PFSK-1 (cell line): ENCODE measurements around the gene MSI2.

Source experiments
- POLR2AphosphoS5 ChIP-seq: IDR thresholded peaks from 2 replicates; pipeline ENCODE4 v1.6.1; 2012; ENCODE audit warnings: low read depth, mild to moderate bottlenecking, control low read depth, low read length, moderate library complexity
- REST ChIP-seq, 2 experiments: IDR thresholded peaks; 2 replicates each; pipeline versions ENCODE4 v1.6.1 to v1.8.0; 2011 to 2012; ENCODE audit warnings: low read depth in 2 of 2, low read length in 2 of 2, control low read depth in 1 of 2, inconsistent platforms in 1 of 2, mild to moderate bottlenecking in 1 of 2, moderate library complexity in 1 of 2; ENCODE audit not compliant: insufficient read depth in 1 of 2
- SIN3A ChIP-seq: IDR thresholded peaks from 2 replicates; pipeline ENCODE4 v1.6.1; 2012; ENCODE audit warnings: mild to moderate bottlenecking, low read length, moderate library complexity, borderline replicate concordance; ENCODE audit not compliant: insufficient read depth
- TAF1 ChIP-seq: IDR thresholded peaks from 2 replicates; pipeline ENCODE4 v1.6.1; 2012; ENCODE audit warnings: low read length, control low read depth, borderline replicate concordance; ENCODE audit not compliant: insufficient read depth

GRCh38 chr17:57669671-57670529 lies 413.6 kb downstream of the MSI2 start:
- TF ChIP-seq TAF1: no peak
- TF ChIP-seq POLR2AphosphoS5: no peak
- no peak for TF ChIP-seq REST (IDR thresholded peaks at IDR 0.05; ENCODE audit: insufficient read depth in 1 of 2, low read depth in 2 of 2, low read length in 2 of 2)
- no peak for TF ChIP-seq SIN3A
